ENCODE results near the gene DCDC2B. TPM values are rescaled to one million over a fixed set of nuclear protein-coding genes. Genes with fewer than 3 reads are reported as not detected.

The DCDC2B gene
- total and polyA plus RNA-seq, 2 of the 13 experiments (the other 11 are each of a cell fraction or from before 2014, with no cell fraction given), result not detected

GRCh38 chr1:32178380-32179192 is 30.3 kb upstream of the DCDC2B start (continued):
- TF ChIP-seq THRA (CRISPR knock-in tag; IDR thresholded peaks at IDR 0.05; ENCODE audit: borderline replicate concordance) (peak; percentile 35; the same call in 1 of the 2 replicates), ZNF737 (CRISPR knock-in tag; IDR thresholded peaks at IDR 0.05; ENCODE audit: borderline replicate concordance) (no peak), MTA1 (CRISPR knock-in tag; IDR thresholded peaks at IDR 0.05; ENCODE audit: borderline replicate concordance) (no peak), RELA (CRISPR knock-in tag; IDR thresholded peaks at IDR 0.05) (no peak), RFX3 (CRISPR knock-in tag; IDR thresholded peaks at IDR 0.05) (no peak), GTF2F1 (IDR thresholded peaks at IDR 0.05; ENCODE audit: low read length) (no peak), PRDM15 (CRISPR knock-in tag; IDR thresholded peaks at IDR 0.05) (no peak), ZNF263 (CRISPR knock-in tag; IDR thresholded peaks at IDR 0.05) (no peak), PAXIP1 (CRISPR knock-in tag; conservative IDR thresholded peaks at IDR 0.05) (peak; percentile 85), SRF (IDR thresholded peaks at IDR 0.05; ENCODE audit: low read depth, low read length) (no peak), ATF1 (CRISPR knock-in tag; IDR thresholded peaks at IDR 0.05) (0 out of 2 replicates have a peak, but pooled peaks have one; percentile 25), ZNF530 (CRISPR knock-in tag; IDR thresholded peaks at IDR 0.05; ENCODE audit: low read depth) (no peak), CERS6 (CRISPR knock-in tag; IDR thresholded peaks at IDR 0.05) (no peak), ZNF749 (CRISPR knock-in tag; IDR thresholded peaks at IDR 0.05; ENCODE audit: borderline replicate concordance) (no peak), ZNF605 (CRISPR knock-in tag; IDR thresholded peaks at IDR 0.05) (no peak), FOXC1 (CRISPR knock-in tag; IDR thresholded peaks at IDR 0.05; ENCODE audit: borderline replicate concordance) (0 out of 2 replicates have a peak, but pooled peaks have one; percentile 52)
